Epithelial cell of esophagus (primary cell): ENCODE data around the gene CDKL1.
A peak's percentile ranks its signal among the peaks of the same experiment; 100 is the strongest.

Source experiments
- DNase-seq: peaks from one replicate; pipeline ENCODE4 v3.0.0; 2010; ENCODE audit warnings: low read depth
- H3K4me3 ChIP-seq: 2 replicates; pipeline ENCODE4 v1.5.1; 2011; ENCODE audit warnings: mild to moderate bottlenecking, low read length, control low read depth
- TF ChIP-seq, protein P1 (sequence below): IDR thresholded peaks from 2 replicates; pipeline ENCODE4 v1.5.1; 2011; ENCODE audit warnings: low read depth, mild to moderate bottlenecking, low read length, control low read depth, inconsistent platforms; ENCODE audit not compliant: insufficient read depth; ENCODE audit errors: missing control alignments

Gene CDKL1

DNA sequence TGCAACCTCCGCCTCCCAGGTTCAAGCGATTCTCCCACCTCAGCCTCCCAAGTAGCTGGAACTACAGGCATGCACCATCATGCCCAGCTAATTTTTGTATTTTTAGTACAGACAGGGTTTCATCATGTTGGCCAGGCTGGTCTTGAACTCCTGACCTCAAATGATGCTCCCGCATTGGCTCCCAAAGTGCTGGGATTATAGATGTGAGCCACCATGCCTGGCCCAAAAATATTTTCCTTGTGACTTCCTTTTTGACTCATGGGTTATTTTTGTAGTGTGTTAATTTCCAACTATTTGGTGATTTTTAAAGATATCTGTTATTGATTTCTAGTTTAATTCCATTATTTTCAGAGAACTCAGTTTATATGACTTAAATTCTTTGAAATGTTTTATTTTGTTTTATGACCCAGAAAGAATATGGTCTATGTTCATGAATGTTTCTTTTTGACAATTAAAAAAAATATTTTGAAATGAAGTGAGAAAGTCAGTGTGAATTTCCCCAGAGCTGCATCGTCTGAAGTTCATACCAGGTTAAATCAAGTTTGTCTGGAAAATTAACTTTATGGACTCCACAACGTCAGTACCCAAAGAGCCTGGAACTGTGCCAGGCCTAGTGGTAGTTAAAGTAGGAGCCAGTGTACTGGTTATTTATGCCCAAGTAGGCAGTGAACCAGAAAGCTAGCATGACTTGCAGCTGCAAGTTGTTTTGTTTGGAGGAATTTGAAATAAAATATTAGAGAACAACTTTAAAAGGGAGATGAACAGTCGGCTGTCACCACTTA lies 2.8 kb upstream of the CDKL1 start:
- peak; percentile 27 for DNase-seq
- H3K4me3 ChIP-seq, result no peak overlapping the region
- TF ChIP-seq, protein P1, sequence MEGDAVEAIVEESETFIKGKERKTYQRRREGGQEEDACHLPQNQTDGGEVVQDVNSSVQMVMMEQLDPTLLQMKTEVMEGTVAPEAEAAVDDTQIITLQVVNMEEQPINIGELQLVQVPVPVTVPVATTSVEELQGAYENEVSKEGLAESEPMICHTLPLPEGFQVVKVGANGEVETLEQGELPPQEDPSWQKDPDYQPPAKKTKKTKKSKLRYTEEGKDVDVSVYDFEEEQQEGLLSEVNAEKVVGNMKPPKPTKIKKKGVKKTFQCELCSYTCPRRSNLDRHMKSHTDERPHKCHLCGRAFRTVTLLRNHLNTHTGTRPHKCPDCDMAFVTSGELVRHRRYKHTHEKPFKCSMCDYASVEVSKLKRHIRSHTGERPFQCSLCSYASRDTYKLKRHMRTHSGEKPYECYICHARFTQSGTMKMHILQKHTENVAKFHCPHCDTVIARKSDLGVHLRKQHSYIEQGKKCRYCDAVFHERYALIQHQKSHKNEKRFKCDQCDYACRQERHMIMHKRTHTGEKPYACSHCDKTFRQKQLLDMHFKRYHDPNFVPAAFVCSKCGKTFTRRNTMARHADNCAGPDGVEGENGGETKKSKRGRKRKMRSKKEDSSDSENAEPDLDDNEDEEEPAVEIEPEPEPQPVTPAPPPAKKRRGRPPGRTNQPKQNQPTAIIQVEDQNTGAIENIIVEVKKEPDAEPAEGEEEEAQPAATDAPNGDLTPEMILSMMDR, result no peak

DNA sequence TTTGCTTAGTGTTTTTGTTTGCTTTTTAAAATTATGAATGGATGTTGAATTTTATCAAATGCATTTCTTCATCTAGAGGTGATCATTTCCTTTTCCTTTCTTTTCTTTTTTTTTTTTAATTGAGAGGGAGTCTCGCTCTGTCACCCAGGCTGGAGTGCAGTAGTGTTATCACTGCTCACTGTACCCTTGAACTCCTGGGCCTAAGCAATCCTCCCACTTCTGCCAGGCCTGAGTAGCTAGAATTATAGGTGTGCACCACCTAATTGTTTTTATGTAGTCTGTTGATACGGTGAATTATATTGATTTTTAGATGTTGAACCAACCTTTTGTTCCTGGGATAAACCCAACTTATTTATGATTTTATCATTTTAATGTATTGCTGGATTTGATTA lies 1.5 kb upstream of the CDKL1 start:
- TF ChIP-seq, protein P1, result no peak
- DNase-seq, result no peak
- H3K4me3 ChIP-seq, result no peak overlapping the region

DNA sequence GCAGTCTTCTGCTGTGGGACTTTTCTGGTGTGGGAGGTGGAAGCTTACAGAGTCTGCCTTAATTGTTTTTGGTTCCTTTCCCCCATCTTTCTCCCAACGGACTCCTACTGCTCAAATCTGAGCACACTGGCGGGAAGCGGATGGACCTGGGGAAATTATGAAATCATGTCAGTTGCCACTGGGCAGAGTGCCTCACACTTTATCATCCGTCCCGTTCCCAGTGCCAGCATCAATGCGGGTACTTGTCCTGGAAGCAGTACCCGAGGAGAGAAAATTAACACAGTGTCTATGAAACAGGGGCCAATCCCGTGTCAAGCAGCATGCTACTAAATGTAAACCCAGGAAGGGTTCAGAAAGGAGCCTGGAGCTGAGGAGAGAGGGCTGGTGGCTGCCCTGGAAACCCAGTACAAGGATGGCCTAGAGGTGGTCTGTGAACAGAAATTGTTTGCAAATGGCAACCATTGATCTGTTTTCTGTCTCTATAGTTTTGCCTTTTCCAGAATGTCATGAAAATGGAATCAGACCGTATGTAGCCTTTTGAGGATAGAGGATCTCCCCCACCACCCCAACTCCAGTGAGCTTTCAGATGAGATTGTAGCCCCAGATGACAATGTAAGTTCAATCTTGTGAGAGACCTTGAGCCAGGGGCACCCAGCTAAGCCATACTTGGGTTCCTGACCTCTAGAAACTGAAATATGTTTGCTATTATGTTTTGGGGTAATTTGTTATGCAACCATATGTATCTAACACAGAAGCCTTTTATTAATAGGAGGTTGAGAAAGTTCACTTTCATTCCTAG lies 908 bp upstream of the CDKL1 start:
- peak; percentile 50 for DNase-seq
- TF ChIP-seq, protein P1, result no peak
- H3K4me3 ChIP-seq, result peak overlapping the region; percentile 61

DNA sequence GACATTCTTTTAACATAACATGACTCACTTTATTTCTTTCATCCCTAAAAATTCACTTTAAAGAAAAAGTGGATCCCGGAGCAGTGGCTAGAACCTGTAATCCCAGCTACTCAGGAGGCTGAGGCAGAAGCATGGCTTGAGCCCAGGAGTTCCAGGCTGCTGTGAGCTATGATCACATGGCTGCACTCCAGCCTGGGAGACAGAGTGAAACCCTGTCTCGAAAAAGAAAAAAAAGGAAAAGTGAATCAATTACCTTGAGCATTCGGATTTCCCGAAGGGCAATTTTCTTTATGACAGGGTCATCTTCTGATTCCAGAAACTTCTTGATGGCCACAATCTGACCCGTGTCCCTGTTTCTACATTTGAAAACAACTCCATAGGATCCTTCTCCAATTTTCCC lies 1.2 kb downstream of the CDKL1 start:
- peak overlapping the region; percentile 61 for H3K4me3 ChIP-seq
- TF ChIP-seq, protein P1, result no peak
- no peak for DNase-seq

DNA sequence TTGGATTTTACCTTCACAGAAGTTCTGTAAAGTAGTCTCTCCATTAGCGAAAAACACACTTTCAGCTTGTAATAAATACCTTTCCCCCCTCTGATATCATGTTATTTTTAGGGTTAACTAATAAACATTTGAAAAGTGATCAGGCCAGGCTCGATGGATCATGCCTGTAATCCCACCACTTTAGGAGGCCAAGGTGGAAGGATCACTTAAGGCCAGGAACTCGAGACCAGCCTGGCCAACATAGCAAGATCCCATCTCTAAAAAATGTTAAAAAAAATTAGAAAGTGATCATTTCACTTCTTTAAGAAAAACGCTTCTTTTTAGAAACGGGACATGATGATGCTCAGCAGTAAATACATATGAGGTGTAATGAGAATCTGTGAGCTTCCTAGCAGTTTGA lies 2.0 kb downstream of the CDKL1 start:
- H3K4me3 ChIP-seq, result no peak overlapping the region
- DNase-seq, result no peak
- TF ChIP-seq, protein P1, result no peak

DNA sequence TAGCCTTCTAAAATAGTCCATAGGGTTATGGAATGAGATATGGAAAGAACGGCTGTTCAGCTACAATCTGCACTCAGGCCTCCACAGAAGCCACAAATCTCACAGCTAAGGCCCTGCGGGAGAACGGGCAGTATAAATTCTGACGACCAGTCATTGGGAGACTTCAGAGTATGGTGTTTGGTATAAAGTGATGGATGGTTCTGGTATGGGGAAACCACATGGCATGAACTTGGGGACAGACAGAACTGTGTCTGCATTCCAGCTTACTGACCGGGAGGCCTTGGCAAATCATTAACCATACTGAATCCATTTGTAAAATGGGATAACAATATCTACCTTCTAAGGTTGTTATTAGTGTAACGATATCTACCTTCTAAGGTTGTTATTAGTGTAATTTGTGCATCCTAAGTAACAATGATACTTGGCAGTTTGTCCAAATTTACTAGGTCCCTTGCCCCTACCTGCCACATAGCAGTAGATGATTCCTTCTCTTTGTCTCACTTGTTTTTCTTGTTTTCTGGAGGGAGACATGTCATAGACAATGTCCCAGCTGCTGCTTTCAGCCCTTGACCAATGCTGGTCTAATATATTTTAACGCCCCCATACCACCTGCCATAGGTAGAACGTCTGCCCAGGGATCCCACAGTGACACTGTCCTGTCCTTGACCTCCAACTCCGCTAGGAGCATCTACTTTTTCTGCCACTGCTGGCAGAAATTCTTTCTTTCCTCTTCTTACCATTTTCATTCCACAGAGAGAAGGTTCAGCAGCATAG lies 6.8 kb downstream of the CDKL1 start:
- TF ChIP-seq, protein P1, result no peak
- DNase-seq, result no peak
- H3K4me3 ChIP-seq, result no peak overlapping the region
